OCI-M1 (cell line): Measurements from ENCODE around the gene ARL5B.
A peak's percentile ranks its signal among the peaks of the same experiment; 100 is the strongest.
"Not testable (repeated sequence)": the region's sequence is repeated elsewhere in the genome, so short reads cannot be mapped to it uniquely, and the experiment has no call there.

Experiments
- DNase-seq: peaks from one replicate; lab custom pipeline; 2025; lab: John Stamatoyannopoulos, UW

ARL5B gene

GRCh38 chr10:18659125-18659818 lies at the start of gene ARL5B:
Gene ARL5B (plus strand): TSS chr10:18659431. CDS start chr10:18659638, 207 bp downstream.
- DNase-seq, result peak; percentile 97

GRCh38 chr10:18610517-18610916 lies 48.7 kb upstream of the ARL5B start:
- no peak for DNase-seq

GRCh38 chr10:18611168-18611567 lies 48.1 kb upstream of the ARL5B start:
- DNase-seq, result no peak

GRCh38 chr10:18615618-18616017 lies 43.6 kb upstream of the ARL5B start:
- DNase-seq, result no peak

GRCh38 chr10:18616337-18616736 lies 42.9 kb upstream of the ARL5B start:
- DNase-seq, result peak; percentile 66

GRCh38 chr10:18619016-18619415 lies 40.2 kb upstream of the ARL5B start:
- DNase-seq, result no peak

- DNase-seq, result no peak
Measured at GRCh38 chr10:18620856-18621255, 38.4 kb upstream of the ARL5B start.

GRCh38 chr10:18623671-18624070 lies 35.6 kb upstream of the ARL5B start:
- peak; percentile 23 for DNase-seq

- DNase-seq, result no peak
Measured at GRCh38 chr10:18625886-18626285, 33.3 kb upstream of the ARL5B start.

- peak; percentile 88 for DNase-seq
Measured at GRCh38 chr10:18627452-18628018, 31.7 kb upstream of the ARL5B start.

GRCh38 chr10:18632500-18632899 lies 26.7 kb upstream of the ARL5B start:
- not testable (repeated sequence) for DNase-seq

GRCh38 chr10:18635995-18636394 lies 23.2 kb upstream of the ARL5B start:
- no peak for DNase-seq

GRCh38 chr10:18637400-18637799 lies 21.8 kb upstream of the ARL5B start:
- DNase-seq, result not testable (repeated sequence)

GRCh38 chr10:18639719-18640118 lies 19.5 kb upstream of the ARL5B start:
- DNase-seq, result not testable (repeated sequence)

- DNase-seq, result no peak
Measured at GRCh38 chr10:18647151-18647550, 12.1 kb upstream of the ARL5B start.

GRCh38 chr10:18647945-18648344 lies 11.3 kb upstream of the ARL5B start:
- no peak for DNase-seq

GRCh38 chr10:18649364-18649959 lies 9.8 kb upstream of the ARL5B start:
- DNase-seq, result peak; percentile 66

- DNase-seq, result peak; percentile 61
Measured at GRCh38 chr10:18650404-18650997, 8.7 kb upstream of the ARL5B start.

GRCh38 chr10:18651324-18652007 lies 7.8 kb upstream of the ARL5B start, which contains the start of gene NSUN6:
Gene NSUN6 (minus strand): TSS chr10:18651587. CDS start chr10:18651203, 384 bp downstream.
- peak; percentile 94 for DNase-seq

- no peak for DNase-seq
Measured at GRCh38 chr10:18653112-18653511, 6.1 kb upstream of the ARL5B start.

- DNase-seq, result no peak
Measured at GRCh38 chr10:18656724-18657123, 2.5 kb upstream of the ARL5B start.
